RWPE2 (cell line): ENCODE data around the gene GPC5.
A peak's percentile ranks its signal among the peaks of the same experiment; 100 is the strongest.

Source experiments
- ATAC-seq: fragments of 200-7000 bp; cut with Tn5 transposase; 3 replicates; pipeline ENCODE4 v1.9.1; 2021; ENCODE audit warnings: low read depth
- DNase-seq: peaks from one replicate; pipeline ENCODE4 v3.0.0-alpha.2; 2020; ENCODE audit warnings: low spot score
- H3K27ac ChIP-seq: fragments of 450-650 bp; 2 replicates; pipeline ENCODE4 v1.5.1; 2017; ENCODE audit warnings: mild to moderate bottlenecking; ENCODE audit not compliant: poor library complexity, severe bottlenecking
- H3K27me3 ChIP-seq: fragments of 250-450 bp; sonication (Bioruptor Pico); 2 replicates; pipeline ENCODE4 v1.5.1; 2021; ENCODE audit warnings: mild to moderate bottlenecking, moderate library complexity; ENCODE audit not compliant: insufficient read depth, poor library complexity, severe bottlenecking
- H3K36me3 ChIP-seq: fragments of 250-450 bp; sonication (Bioruptor Pico); 2 replicates; pipeline ENCODE4 v1.5.1; 2020; ENCODE audit warnings: low read depth, mild to moderate bottlenecking, moderate library complexity
- H3K4me1 ChIP-seq: fragments of 250-450 bp; sonication (Bioruptor Pico); 2 replicates; pipeline ENCODE4 v1.5.1; 2021; ENCODE audit warnings: mild to moderate bottlenecking, moderate library complexity; ENCODE audit not compliant: insufficient read depth, poor library complexity, severe bottlenecking
- H3K4me3 ChIP-seq: fragments of 250-450 bp; sonication (Bioruptor Pico); 2 replicates; pipeline ENCODE4 v1.5.1; 2021; ENCODE audit warnings: mild to moderate bottlenecking, moderate library complexity; ENCODE audit not compliant: severe bottlenecking
- H3K9me3 ChIP-seq: fragments of 250-450 bp; sonication (Bioruptor Pico); 2 replicates; pipeline ENCODE4 v1.5.1; 2021; ENCODE audit warnings: mild to moderate bottlenecking, moderate library complexity; ENCODE audit not compliant: severe bottlenecking
- TF ChIP-seq, protein P1 (sequence below): fragments of 450-650 bp; IDR thresholded peaks from one replicate; pipeline ENCODE4 v1.5.1; 2017; ENCODE audit warnings: mild to moderate bottlenecking, moderate library complexity; ENCODE audit not compliant: poor library complexity, severe bottlenecking

The GPC5 gene

GRCh38 chr13:92313382-92313781 is 915.0 kb downstream of the GPC5 start:
- ATAC-seq (no peak), DNase-seq (no peak)
- peaks cover 6% of the 10 kb centered on the region for H3K4me1 ChIP-seq
- TF ChIP-seq, protein P1, sequence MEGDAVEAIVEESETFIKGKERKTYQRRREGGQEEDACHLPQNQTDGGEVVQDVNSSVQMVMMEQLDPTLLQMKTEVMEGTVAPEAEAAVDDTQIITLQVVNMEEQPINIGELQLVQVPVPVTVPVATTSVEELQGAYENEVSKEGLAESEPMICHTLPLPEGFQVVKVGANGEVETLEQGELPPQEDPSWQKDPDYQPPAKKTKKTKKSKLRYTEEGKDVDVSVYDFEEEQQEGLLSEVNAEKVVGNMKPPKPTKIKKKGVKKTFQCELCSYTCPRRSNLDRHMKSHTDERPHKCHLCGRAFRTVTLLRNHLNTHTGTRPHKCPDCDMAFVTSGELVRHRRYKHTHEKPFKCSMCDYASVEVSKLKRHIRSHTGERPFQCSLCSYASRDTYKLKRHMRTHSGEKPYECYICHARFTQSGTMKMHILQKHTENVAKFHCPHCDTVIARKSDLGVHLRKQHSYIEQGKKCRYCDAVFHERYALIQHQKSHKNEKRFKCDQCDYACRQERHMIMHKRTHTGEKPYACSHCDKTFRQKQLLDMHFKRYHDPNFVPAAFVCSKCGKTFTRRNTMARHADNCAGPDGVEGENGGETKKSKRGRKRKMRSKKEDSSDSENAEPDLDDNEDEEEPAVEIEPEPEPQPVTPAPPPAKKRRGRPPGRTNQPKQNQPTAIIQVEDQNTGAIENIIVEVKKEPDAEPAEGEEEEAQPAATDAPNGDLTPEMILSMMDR: no peak
- H3K9me3 ChIP-seq: peaks cover 5% of the 10 kb centered on the region
- no peak overlapping the region for H3K27ac ChIP-seq
- H3K4me3 ChIP-seq: no peak overlapping the region
- H3K27me3 ChIP-seq: no peaks in the 10 kb centered on the region
- no peaks in the 10 kb centered on the region for H3K36me3 ChIP-seq

DNA sequence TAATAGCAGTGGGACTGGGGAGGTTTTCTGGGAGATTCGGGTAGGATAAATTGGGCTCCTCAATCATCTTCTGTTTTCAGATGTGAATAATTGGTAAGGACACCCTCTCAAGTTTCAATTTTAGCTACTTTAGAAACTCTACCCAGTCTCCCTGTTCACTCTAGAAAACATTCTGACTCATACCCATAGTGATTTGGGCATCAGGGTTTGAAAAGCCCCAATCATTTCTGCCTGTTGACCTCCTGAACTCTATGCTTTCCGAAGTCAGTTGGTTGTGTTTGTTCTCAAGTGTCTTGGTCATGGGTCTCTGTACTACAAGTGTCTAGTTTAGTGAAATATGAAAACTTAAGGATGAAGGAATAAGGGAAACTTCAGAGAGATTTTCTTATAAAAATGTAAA is 916.8 kb downstream of the GPC5 start:
- ATAC-seq (no peak), DNase-seq (no peak)
- no peak overlapping the region for H3K27ac ChIP-seq
- no peaks in the 10 kb centered on the region for H3K36me3 ChIP-seq
- H3K4me3 ChIP-seq: no peak overlapping the region
- H3K9me3 ChIP-seq: peaks cover 5% of the 10 kb centered on the region
- TF ChIP-seq, protein P1: no peak
- peaks cover 4% of the 10 kb centered on the region for H3K27me3 ChIP-seq
- H3K4me1 ChIP-seq: peaks cover 6% of the 10 kb centered on the region

GRCh38 chr13:92316030-92316429 is 917.6 kb downstream of the GPC5 start:
- TF ChIP-seq, protein P1: no peak
- H3K4me1 ChIP-seq: peaks cover 6% of the 10 kb centered on the region
- ATAC-seq (no peak), DNase-seq (no peak)
- H3K27me3 ChIP-seq: peaks cover 8% of the 10 kb centered on the region
- peaks cover 5% of the 10 kb centered on the region for H3K9me3 ChIP-seq
- no peak overlapping the region for H3K27ac ChIP-seq
- H3K4me3 ChIP-seq: no peak overlapping the region
- H3K36me3 ChIP-seq: no peaks in the 10 kb centered on the region

- H3K27me3 ChIP-seq: peaks cover 8% of the 10 kb centered on the region
- peaks cover 5% of the 10 kb centered on the region for H3K9me3 ChIP-seq
- peaks cover 6% of the 10 kb centered on the region for H3K4me1 ChIP-seq
- DNase-seq (no peak), ATAC-seq (peak; percentile 27; the same call in 1 of the 3 replicates)
- H3K36me3 ChIP-seq: no peaks in the 10 kb centered on the region
- no peak overlapping the region for H3K27ac ChIP-seq
- no peak overlapping the region for H3K4me3 ChIP-seq
- TF ChIP-seq, protein P1: no peak
These were observed 918.6 kb downstream of the GPC5 start for GRCh38 chr13:92317066-92317465.

DNA sequence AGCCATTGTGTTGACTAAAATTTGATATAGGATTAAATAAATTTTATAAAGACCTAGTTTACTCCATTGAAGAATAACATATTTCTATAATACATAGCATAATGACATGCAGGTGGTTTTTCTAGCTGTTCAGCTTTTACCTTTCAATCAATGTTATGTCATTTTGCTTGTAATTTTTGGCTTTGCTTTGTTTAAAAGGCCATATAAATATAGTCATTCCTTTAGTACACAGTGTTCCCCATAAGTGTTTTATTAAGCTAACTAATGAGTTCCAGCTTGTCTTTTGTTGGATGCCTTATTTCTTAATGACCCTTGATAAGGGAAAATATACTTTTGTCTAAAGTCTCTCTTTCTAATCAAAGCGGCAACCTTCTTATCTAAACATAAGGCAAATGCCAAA is 921.9 kb downstream of the GPC5 start:
- H3K4me3 ChIP-seq: no peak overlapping the region
- H3K27me3 ChIP-seq: peaks cover 8% of the 10 kb centered on the region
- no peak overlapping the region for H3K27ac ChIP-seq
- H3K4me1 ChIP-seq: peaks cover 6% of the 10 kb centered on the region
- ATAC-seq (no peak), DNase-seq (no peak)
- peaks cover 5% of the 10 kb centered on the region for H3K9me3 ChIP-seq
- TF ChIP-seq, protein P1: no peak
- no peaks in the 10 kb centered on the region for H3K36me3 ChIP-seq
